ENCODE measurements around the gene ICOSLG.
"Not testable (repeated sequence)": the region's sequence is repeated elsewhere in the genome, so short reads cannot be mapped to it uniquely, and the experiment has no call there.

ICOSLG gene

GRCh38 chr21:44223334-44223733 lies 17.4 kb downstream of the ICOSLG start:
- DNase-seq (ENCODE audit: low read depth) = not testable (repeated sequence)

DNA sequence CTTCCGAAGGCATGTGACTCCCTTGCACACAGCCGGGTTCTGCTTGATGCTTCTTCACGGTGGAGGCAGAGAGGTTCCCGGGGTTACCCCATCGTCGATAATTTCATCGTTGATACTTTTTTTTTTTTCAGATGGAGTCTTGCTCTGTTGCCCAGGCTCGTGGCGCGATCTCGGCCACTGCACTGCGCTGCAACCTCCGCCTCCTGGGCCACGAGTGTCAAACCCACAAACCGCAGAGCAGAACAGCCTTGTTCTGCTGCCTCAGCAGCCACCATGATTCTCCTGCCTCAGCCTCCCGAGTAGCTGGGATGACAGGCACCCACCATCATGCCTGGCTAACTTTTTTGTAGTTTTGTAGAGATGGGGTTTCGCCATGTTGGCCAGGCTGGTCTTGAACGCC lies 20.1 kb downstream of the ICOSLG start:
- DNase-seq (ENCODE audit: low read depth) = not testable (repeated sequence)

DNA sequence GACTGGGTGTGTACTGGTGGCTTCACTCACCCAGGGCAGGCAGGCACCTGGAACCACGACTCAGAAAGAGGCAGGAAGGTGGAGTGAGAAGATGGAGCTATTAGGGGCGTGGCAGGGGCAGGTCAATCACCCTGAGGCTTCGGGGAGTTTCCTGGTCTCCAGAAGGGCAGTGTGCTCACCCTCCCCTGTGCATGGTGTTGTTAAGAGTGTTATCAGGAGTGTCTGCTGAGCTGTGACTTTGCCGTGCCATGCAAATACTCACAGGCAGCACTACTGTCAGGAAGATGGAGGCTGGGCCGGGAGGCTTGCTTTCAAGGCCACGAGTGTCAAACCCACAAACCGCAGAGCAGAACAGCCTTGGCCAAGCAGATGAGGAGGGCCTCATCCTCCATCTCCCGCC lies 22.3 kb downstream of the ICOSLG start:
- DNase-seq (ENCODE audit: low read depth) = not testable (repeated sequence)

- not testable (repeated sequence) for DNase-seq (ENCODE audit: low read depth)
Observed at GRCh38 chr21:44211978-44212377, 28.8 kb downstream of the ICOSLG start.

GRCh38 chr21:44211574-44211973 lies 29.2 kb downstream of the ICOSLG start:
- DNase-seq (ENCODE audit: low read depth) = not testable (repeated sequence)

DNA sequence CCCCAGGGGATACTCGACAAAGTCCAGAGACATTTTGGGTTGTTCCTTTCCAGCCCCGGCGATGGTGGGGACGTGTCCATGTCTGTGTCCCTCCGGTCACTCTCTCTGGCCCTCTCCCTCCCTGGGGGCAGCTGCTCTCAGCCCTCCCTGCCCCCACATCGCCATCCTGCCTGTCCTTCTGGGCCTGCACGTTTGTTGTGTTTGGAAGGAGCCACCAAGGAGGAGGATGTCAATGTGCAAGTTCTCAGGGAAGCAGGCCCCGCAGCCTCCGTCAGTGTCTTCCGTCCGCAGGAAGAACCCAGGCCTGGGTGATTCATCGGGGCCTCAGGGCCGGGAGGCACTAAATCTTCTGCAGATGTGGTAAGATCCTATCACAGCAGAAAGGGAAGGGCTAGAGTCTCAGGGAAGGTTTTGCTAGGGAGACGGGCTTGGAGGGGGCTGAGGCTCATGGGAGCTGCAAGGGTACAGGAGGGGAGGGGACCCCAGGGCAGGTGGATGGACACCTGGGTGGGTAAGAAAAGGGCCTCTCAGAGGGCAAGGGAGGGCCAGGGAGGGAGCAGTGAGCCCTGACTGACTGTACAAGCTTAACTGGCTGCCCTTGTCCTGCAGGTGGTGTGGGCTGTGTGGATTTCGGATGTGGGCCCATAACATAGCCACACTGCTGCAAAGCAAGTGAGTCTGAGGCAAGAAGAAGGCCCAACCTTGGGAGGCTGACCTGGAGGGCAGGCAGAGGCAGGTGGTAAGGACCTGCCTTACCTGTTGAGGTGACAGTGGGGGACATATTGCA lies 32.7 kb downstream of the ICOSLG start:
- DNase-seq (ENCODE audit: low read depth) = not testable (repeated sequence)

- DNase-seq (ENCODE audit: low read depth) = not testable (repeated sequence)
Observed at GRCh38 chr21:44206698-44207676, 33.8 kb downstream of the ICOSLG start.

DNA sequence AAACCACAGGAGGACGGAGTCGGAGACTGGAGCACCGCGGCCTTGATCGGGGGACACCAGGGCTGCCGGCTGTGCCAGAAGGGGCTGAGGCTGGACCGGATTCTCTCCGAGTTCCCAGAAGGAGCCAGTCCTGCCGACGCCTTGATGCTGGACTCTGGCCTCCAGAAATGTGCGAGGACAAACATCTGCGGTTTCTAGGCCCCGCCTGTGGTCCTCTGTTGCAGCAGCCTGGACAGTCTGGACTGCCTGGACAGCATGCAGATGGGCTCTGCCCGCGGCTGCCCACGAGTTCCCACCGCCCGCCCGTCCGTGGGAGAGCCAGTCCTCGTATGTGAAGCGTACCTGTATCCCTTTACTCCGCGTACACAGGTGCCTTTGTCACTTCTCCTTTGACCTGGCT lies 34.6 kb downstream of the ICOSLG start:
- not testable (repeated sequence) for DNase-seq (ENCODE audit: low read depth)

DNA sequence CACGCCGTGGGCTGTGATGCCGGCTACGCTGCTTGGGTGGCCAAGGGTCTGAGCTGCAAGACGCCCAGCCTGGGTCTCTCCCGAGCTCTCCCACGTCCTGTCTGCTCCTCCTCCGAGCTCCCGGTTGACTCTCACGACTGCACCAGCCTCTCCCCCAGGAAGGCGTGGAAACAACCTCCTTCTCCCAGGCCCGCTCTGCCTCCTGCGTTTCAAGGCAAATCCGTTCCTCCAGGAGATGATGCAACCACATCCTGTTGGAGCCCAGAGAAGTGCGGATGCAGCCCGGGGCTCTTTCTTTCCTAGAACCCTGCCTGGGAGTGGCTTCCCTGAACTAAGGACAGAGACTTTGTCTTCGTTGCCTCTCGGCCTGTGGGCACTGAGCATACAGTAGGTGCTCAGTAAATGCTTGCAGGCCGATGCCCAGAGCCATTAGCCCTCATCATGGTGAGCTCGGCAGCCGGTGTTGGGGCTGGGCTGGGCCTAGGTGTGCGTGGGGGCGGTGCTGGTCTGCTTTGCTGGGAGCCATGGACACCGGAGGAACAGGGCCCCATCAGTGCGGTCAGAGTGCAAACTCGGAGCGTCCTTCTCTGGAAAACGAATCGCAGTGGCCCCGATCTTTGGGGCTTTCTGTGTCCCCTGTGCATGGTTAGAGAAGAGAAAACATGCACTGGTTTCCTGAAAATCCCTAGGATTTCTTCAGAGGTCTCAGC lies 38.0 kb downstream of the ICOSLG start:
- DNase-seq (ENCODE audit: low read depth) = not testable (repeated sequence)

- DNase-seq (ENCODE audit: low read depth) = not testable (repeated sequence)
Observed at GRCh38 chr21:44199997-44200396, 40.7 kb downstream of the ICOSLG start.

GRCh38 chr21:44199448-44199847 lies 41.3 kb downstream of the ICOSLG start:
- no peak for DNase-seq (ENCODE audit: low read depth)

GRCh38 chr21:44197156-44197516 lies 43.6 kb downstream of the ICOSLG start:
- DNase-seq (ENCODE audit: low read depth) = not testable (repeated sequence)

DNA sequence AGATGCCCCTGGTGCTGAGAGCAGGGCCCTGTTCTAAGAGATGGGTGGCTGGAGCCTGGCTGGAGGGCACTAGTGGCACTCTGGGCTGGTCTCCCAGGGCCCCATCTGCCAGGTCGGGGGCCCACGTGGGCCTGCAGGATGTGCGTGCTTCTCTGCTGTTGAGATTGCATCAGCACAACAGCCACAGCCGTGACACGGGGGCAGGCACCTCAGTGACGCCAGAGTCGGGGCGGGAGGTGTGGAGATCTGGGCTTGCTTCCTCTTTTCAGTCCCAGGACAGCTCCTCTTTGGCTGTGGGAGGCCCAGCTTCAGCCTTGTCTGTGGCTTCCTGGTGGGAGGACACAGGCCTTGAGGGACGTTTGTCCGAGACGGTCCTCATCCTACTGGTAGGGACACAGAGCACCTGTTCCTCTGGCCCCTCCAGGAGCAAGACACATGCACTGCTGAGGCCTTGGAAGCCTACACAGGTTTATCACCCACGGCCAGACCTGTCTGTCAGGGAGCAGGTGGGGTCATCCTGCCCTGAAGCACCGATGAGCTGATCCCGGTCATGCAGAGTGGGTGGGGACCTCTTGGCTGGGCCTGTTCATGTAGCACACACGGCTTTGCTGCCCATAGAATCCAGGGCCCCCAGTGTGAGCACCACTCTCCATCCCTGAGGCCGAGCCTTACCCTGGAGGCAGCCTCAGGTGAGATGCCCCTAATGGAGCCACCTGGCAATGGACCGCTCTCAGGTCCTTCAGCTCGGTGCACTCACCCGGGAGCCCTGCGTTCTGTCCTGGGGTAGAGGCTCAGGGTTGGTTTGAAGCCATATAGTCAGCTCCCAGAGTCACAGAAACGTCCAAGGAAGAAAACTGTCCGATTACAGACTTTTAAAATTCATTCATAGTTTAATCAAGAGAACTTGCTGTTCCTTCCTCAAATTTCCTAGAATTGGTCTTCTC lies 44.3 kb downstream of the ICOSLG start:
- not testable (repeated sequence) for DNase-seq (ENCODE audit: low read depth)

DNA sequence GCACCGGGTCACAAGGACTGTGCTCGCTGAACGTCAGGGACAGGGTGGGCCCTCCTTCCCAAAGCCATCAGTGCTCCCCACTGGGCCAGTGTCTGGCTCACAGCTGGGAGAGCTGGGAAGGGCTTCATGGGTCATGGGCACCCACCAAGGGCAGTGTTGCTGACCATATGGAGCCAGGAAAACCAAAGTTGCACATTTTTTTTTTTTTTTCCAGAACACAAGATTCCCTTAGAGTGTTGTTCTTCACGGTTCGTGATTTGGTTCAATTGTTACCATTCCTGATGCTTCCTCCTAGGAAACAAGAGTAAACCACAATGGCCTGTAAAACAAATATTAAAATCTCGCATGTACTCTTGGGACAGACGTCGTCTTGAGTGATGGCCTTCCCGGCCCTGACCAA lies 45.9 kb downstream of the ICOSLG start:
- not testable (repeated sequence) for DNase-seq (ENCODE audit: low read depth)

DNA sequence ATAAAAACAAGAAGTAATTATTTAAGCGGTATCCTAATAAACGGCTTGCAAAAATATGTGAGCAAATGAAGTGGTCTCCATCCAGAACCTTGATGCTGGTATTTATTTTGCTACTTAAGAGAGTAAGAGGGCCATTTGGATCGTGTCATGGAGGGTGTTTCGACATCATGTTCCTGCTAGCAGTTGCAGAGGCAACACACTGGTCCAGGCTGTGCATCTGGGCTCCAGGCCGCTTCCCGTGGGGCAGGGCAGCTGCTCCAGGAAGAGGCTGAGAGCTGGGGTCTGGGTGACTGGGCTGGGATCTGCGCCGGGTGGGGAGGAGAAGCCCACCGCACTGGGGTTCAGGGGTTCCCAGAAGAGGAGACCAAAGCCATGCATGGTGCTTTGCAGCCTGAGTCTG lies 46.3 kb downstream of the ICOSLG start:
- DNase-seq (ENCODE audit: low read depth) = not testable (repeated sequence)

DNA sequence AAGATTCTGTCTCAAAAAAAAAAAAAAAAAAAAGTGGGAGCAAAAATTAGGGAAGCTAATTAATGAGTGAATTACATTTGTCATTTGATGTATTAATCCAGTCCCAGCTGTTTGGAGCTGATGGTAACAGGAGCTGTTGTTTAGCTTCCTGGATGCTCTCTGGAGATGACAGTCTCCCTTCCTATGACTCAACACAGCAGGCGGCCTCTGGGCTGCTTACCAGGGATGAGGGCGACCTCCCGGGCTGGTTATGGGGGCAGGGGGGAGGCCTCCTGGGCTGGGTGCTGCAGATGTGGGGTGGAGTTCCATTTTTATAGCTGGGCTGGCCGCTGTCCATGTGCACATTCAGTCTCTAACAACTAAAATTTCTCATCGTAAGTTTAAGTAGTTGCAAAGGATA lies 47.6 kb downstream of the ICOSLG start:
- DNase-seq (ENCODE audit: low read depth) = not testable (repeated sequence)

- DNase-seq (ENCODE audit: low read depth) = not testable (repeated sequence)
Observed at GRCh38 chr21:44190349-44191271, 50.1 kb downstream of the ICOSLG start.

DNA sequence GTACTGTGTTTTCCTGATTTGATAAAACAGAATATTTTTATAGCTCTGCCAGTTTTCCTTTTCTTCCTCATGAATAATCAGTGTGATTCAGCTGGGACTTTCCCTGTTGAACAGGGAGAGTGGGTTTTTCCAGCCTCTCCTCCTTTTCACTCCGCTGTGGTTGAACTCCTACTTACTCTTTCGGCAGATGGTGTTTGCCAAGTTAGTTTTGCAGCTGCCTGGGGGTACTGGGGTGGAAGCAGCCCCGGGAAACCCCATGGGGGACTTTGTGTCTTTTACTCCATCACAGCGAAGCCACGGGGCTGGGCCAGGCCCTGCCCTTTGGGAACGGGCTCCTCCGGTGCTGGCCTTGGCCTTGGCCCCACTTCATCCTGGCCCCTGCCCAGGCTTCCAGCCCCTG lies 55.9 kb downstream of the ICOSLG start:
- DNase-seq (ENCODE audit: low read depth) = not testable (repeated sequence)

GRCh38 chr21:44182202-44182601 lies 58.5 kb downstream of the ICOSLG start:
- DNase-seq (ENCODE audit: low read depth) = not testable (repeated sequence)

DNA sequence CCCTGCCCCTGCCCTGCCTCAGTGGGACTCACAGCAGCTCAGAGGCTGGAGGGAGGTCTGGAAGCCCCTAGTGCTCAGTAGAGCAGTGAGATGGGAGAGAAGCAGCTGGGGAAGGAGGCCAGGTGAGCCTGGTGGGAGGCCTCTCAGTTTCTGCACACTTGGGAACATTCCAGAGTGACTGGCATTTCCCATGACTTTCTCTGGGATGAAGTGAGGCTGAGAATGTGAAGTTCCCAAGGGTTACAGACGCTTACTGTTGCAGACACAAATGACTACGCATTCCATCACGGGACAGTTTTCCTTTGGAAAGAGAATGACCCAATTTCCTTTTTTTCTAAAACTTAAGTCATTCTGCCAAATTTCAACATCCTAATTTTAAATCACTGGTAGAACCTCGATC lies 59.2 kb downstream of the ICOSLG start:
- not testable (repeated sequence) for DNase-seq (ENCODE audit: low read depth)

All from stimulated activated CD8-positive, alpha-beta memory T cell treated with anti-CD3 and anti-CD28 coated beads, Interleukin-12 subunit alpha, Interleukin-12 subunit beta, amount 100 ng/mL, for 4 hours (primary cell).